Activated naive CD8-positive, alpha-beta T cell treated with anti-CD3 and anti-CD28 coated beads, Interleukin-2, amount 50 U/mL, for 24 hours (primary cell): ENCODE measurements around the gene CMPK2.

Experiments
- ATAC-seq: fragments of 150-1000 bp; cut with Tn5 transposase; one replicate; pipeline ENCODE4 v1.10.0; 2021
- DNase-seq: peaks from one replicate; pipeline ENCODE4 v3.0.0; 2021
- H3K27ac Mint-ChIP-seq: one replicate; pipeline ENCODE4 v1.8.0; 2021; ENCODE audit warnings: mild to moderate bottlenecking, mixed read lengths
- H3K27me3 Mint-ChIP-seq: one replicate; pipeline ENCODE4 v1.8.0; 2021; ENCODE audit warnings: mixed read lengths
- H3K36me3 Mint-ChIP-seq: one replicate; pipeline ENCODE4 v1.8.0; 2021; ENCODE audit warnings: low read depth, mixed read lengths
- H3K4me1 Mint-ChIP-seq: one replicate; pipeline ENCODE4 v1.8.0; 2021; ENCODE audit warnings: mixed read lengths
- H3K4me3 Mint-ChIP-seq: one replicate; pipeline ENCODE4 v1.8.0; 2021; ENCODE audit warnings: mild to moderate bottlenecking, moderate library complexity, mixed read lengths
- H3K9me3 Mint-ChIP-seq: one replicate; pipeline ENCODE4 v1.8.0; 2021; ENCODE audit warnings: mixed read lengths

CMPK2 gene

GRCh38 chr2:6888724-6889123 is 23.0 kb upstream of the CMPK2 start:
- peaks cover 3% of the 10 kb centered on the region for H3K36me3 Mint-ChIP-seq

GRCh38 chr2:6887751-6888192 is 22.1 kb upstream of the CMPK2 start:
- ATAC-seq = no peak

More at GRCh38 chr2:6888724-6889123, 23.0 kb upstream of the CMPK2 start:
- DNase-seq (no peak), ATAC-seq (no peak)
- Mint-ChIP-seq H3K4me1 (peaks cover 3% of the 10 kb centered on the region), H3K9me3 (no peaks in the 10 kb centered on the region), H3K27me3 (no peaks in the 10 kb centered on the region), H3K4me3 (no peak overlapping the region), H3K27ac (no peak overlapping the region)

GRCh38 chr2:6885968-6886367 is 20.3 kb upstream of the CMPK2 start:
- H3K27ac Mint-ChIP-seq = no peak overlapping the region
- H3K27me3 Mint-ChIP-seq = no peaks in the 10 kb centered on the region
- peaks cover 10% of the 10 kb centered on the region for H3K4me1 Mint-ChIP-seq
- ATAC-seq (no peak), DNase-seq (no peak)
- no peaks in the 10 kb centered on the region for H3K9me3 Mint-ChIP-seq
- H3K4me3 Mint-ChIP-seq = no peak overlapping the region
- H3K36me3 Mint-ChIP-seq = peaks cover 3% of the 10 kb centered on the region

More at GRCh38 chr2:6887751-6888192, 22.1 kb upstream of the CMPK2 start:
- no peaks in the 10 kb centered on the region for H3K27me3 Mint-ChIP-seq
- H3K9me3 Mint-ChIP-seq = no peaks in the 10 kb centered on the region
- no peak overlapping the region for H3K4me3 Mint-ChIP-seq
- H3K4me1 Mint-ChIP-seq = peaks cover 3% of the 10 kb centered on the region
- no peak for DNase-seq
- no peak overlapping the region for H3K27ac Mint-ChIP-seq
- peaks cover 3% of the 10 kb centered on the region for H3K36me3 Mint-ChIP-seq

- no peak for ATAC-seq
- no peak for DNase-seq
- Mint-ChIP-seq H3K4me3 (no peak overlapping the region), H3K36me3 (peaks cover 3% of the 10 kb centered on the region), H3K9me3 (no peaks in the 10 kb centered on the region), H3K27ac (no peak overlapping the region), H3K27me3 (no peaks in the 10 kb centered on the region), H3K4me1 (peaks cover 14% of the 10 kb centered on the region)
Observed at GRCh38 chr2:6885551-6885950, 19.8 kb upstream of the CMPK2 start.

GRCh38 chr2:6883448-6884122 is 17.9 kb upstream of the CMPK2 start:
- no peak overlapping the region for H3K4me3 Mint-ChIP-seq
- no peak overlapping the region for H3K27ac Mint-ChIP-seq
- DNase-seq (no peak), ATAC-seq (no peak)
- H3K4me1 Mint-ChIP-seq = peaks cover 29% of the 10 kb centered on the region
- no peaks in the 10 kb centered on the region for H3K9me3 Mint-ChIP-seq
- H3K36me3 Mint-ChIP-seq = no peaks in the 10 kb centered on the region
- H3K27me3 Mint-ChIP-seq = no peaks in the 10 kb centered on the region

- Mint-ChIP-seq H3K4me1 (peaks cover 48% of the 10 kb centered on the region), H3K9me3 (no peaks in the 10 kb centered on the region), H3K36me3 (no peaks in the 10 kb centered on the region), H3K27ac (no peak overlapping the region), H3K27me3 (no peaks in the 10 kb centered on the region), H3K4me3 (no peak overlapping the region)
- DNase-seq (no peak), ATAC-seq (no peak)
Observed at GRCh38 chr2:6881516-6881915, 15.8 kb upstream of the CMPK2 start.

GRCh38 chr2:6881046-6881445 is 15.3 kb upstream of the CMPK2 start:
- no peaks in the 10 kb centered on the region for H3K9me3 Mint-ChIP-seq
- peak overlapping the region; percentile 47 for H3K27ac Mint-ChIP-seq
- no peaks in the 10 kb centered on the region for H3K36me3 Mint-ChIP-seq
- H3K4me3 Mint-ChIP-seq = peak overlapping the region; percentile 22
- peaks cover 52% of the 10 kb centered on the region for H3K4me1 Mint-ChIP-seq
- ATAC-seq (no peak), DNase-seq (no peak)
- H3K27me3 Mint-ChIP-seq = no peaks in the 10 kb centered on the region

GRCh38 chr2:6880200-6880733 is 14.6 kb upstream of the CMPK2 start:
- H3K27me3 Mint-ChIP-seq = no peaks in the 10 kb centered on the region
- H3K27ac Mint-ChIP-seq = peak overlapping the region; percentile 77
- ATAC-seq (no peak), DNase-seq (no peak)
- H3K9me3 Mint-ChIP-seq = no peaks in the 10 kb centered on the region
- no peaks in the 10 kb centered on the region for H3K36me3 Mint-ChIP-seq
- peaks cover 60% of the 10 kb centered on the region for H3K4me1 Mint-ChIP-seq
- peak overlapping the region; percentile 69 for H3K4me3 Mint-ChIP-seq

- Mint-ChIP-seq H3K4me1 (peaks cover 71% of the 10 kb centered on the region), H3K27ac (no peak overlapping the region), H3K27me3 (no peaks in the 10 kb centered on the region), H3K9me3 (peaks cover 2% of the 10 kb centered on the region), H3K4me3 (peak overlapping the region; percentile 57), H3K36me3 (peaks cover under 1% of the 10 kb centered on the region)
- no peak for DNase-seq
- no peak for ATAC-seq
Observed at GRCh38 chr2:6879011-6879410, 13.3 kb upstream of the CMPK2 start.

- Mint-ChIP-seq H3K4me1 (peaks cover 73% of the 10 kb centered on the region), H3K4me3 (peak overlapping the region; percentile 57), H3K36me3 (peaks cover 4% of the 10 kb centered on the region), H3K27ac (no peak overlapping the region), H3K27me3 (no peaks in the 10 kb centered on the region), H3K9me3 (peaks cover 6% of the 10 kb centered on the region)
- DNase-seq (no peak), ATAC-seq (no peak)
Observed at GRCh38 chr2:6878549-6878948, 12.8 kb upstream of the CMPK2 start.

- peaks cover 82% of the 10 kb centered on the region for H3K4me1 Mint-ChIP-seq
- ATAC-seq (peak; percentile 85), DNase-seq (peak; percentile 31)
- H3K36me3 Mint-ChIP-seq = peaks cover 4% of the 10 kb centered on the region
- H3K4me3 Mint-ChIP-seq = peak within 1 kb of the TSS; percentile 80
- peaks cover 6% of the 10 kb centered on the region for H3K9me3 Mint-ChIP-seq
- H3K27ac Mint-ChIP-seq = peak within 1 kb of the TSS; percentile 75
- H3K27me3 Mint-ChIP-seq = no peaks in the 10 kb centered on the region
Observed at GRCh38 chr2:6877402-6878304, 11.9 kb upstream of the CMPK2 start, which contains the start of gene RSAD2. Gene RSAD2 (plus strand): TSS chr2:6877777. CDS start chr2:6877801, 24 bp downstream.

GRCh38 chr2:6876309-6876708 is 10.6 kb upstream of the CMPK2 start:
- Mint-ChIP-seq H3K27me3 (no peaks in the 10 kb centered on the region), H3K9me3 (peaks cover 6% of the 10 kb centered on the region), H3K4me3 (no peak overlapping the region), H3K27ac (peak overlapping the region; percentile 75), H3K4me1 (peaks cover 87% of the 10 kb centered on the region), H3K36me3 (peaks cover 4% of the 10 kb centered on the region)
- no peak for DNase-seq
- ATAC-seq = no peak

GRCh38 chr2:6874032-6874431 is 8.3 kb upstream of the CMPK2 start:
- Mint-ChIP-seq H3K27ac (no peak overlapping the region), H3K9me3 (peaks cover 6% of the 10 kb centered on the region), H3K27me3 (no peaks in the 10 kb centered on the region), H3K36me3 (peaks cover 4% of the 10 kb centered on the region), H3K4me3 (no peak overlapping the region), H3K4me1 (peaks cover 69% of the 10 kb centered on the region)
- no peak for DNase-seq
- no peak for ATAC-seq

GRCh38 chr2:6872394-6872793 is 6.7 kb upstream of the CMPK2 start:
- no peak overlapping the region for H3K27ac Mint-ChIP-seq
- H3K9me3 Mint-ChIP-seq = peaks cover 6% of the 10 kb centered on the region
- no peak overlapping the region for H3K4me3 Mint-ChIP-seq
- DNase-seq (no peak), ATAC-seq (no peak)
- H3K36me3 Mint-ChIP-seq = peaks cover 4% of the 10 kb centered on the region
- peaks cover 54% of the 10 kb centered on the region for H3K4me1 Mint-ChIP-seq
- H3K27me3 Mint-ChIP-seq = no peaks in the 10 kb centered on the region

GRCh38 chr2:6866982-6867381 is 1.3 kb upstream of the CMPK2 start:
- Mint-ChIP-seq H3K27ac (no peak overlapping the region), H3K4me3 (no peak overlapping the region), H3K36me3 (peaks cover 12% of the 10 kb centered on the region)

More at GRCh38 chr2:6866982-6867381, 1.3 kb upstream of the CMPK2 start:
- H3K9me3 Mint-ChIP-seq = no peaks in the 10 kb centered on the region
- H3K27me3 Mint-ChIP-seq = peaks cover 2% of the 10 kb centered on the region
- no peak for DNase-seq
- H3K4me1 Mint-ChIP-seq = peaks cover 20% of the 10 kb centered on the region
- no peak for ATAC-seq
